ENCODE data around the gene LAPTM5. TPM values are rescaled to one million over a fixed set of nuclear protein-coding genes. Genes with fewer than 3 reads are reported as not detected.

LAPTM5 gene
- total and polyA plus RNA-seq, 2 of the 13 experiments (the other 11 are each of a cell fraction or from before 2014, with no cell fraction given) = 0.41 to 0.86 TPM

DNA sequence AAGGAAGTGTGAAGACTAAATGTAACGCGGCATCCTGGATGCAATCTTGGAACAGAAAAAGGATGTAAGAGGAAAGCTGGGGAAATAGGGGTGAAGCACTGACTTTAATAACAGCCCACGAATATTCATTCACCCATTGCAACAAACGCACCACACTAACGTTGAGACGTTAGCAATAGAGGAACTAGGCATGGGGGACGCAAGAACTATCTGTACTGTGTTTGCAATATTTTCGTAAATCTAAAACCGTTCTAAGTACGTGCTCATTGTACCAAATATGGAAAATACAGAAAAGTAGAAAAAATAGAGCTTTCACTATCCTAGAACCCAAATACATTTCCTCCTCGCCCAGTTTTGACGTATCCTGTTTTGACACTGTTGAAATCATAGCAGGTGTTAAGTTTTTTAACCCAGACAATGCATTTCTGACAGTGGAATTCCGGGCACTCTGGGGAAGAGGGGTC, 3.9 kb downstream of the LAPTM5 start:
- DNase-seq (ENCODE audit: low spot score) = no peak
- Histone ChIP-seq H4K20me1 (ENCODE audit: insufficient read depth, low read length) (no peaks in the 10 kb centered on the region), H3K36me3 (replicated peaks in 1 of 2; ENCODE audit: control insufficient read depth in 1 of 2, insufficient read depth in 2 of 2, low read length in 2 of 2) (no peaks in the 10 kb centered on the region), H3K79me2 (ENCODE audit: insufficient read depth, low read length) (no peaks in the 10 kb centered on the region), H2AFZ (ENCODE audit: low read length) (no peak overlapping the region), H3K9me3 (ENCODE audit: low read length) (no peaks in the 10 kb centered on the region), H3K4me2 (ENCODE audit: low read depth, low read length) (no peak overlapping the region), H3K27me3 (ENCODE audit: control insufficient read depth in 1 of 2, insufficient read depth in 2 of 2, low read length in 2 of 2) (0 out of 5 replicates have a peak, but pooled peaks cover 0 to 14% of the 10 kb centered on the region in 2 experiments), H3K4me1 (ENCODE audit: insufficient read depth, low read length) (peaks cover 28% of the 10 kb centered on the region), H3K4me3 (replicated peaks in 1 of 3; ENCODE audit: insufficient read depth in 1 of 3, low read depth in 2 of 3, low read length in 3 of 3) (no peak overlapping the region), H3K27ac (ENCODE audit: extremely low read length, insufficient read depth, low read length) (no peak overlapping the region), H3K9ac (ENCODE audit: insufficient read depth, low read depth, low read length) (no peak overlapping the region)
- intact Hi-C loops (cut with micrococcal nuclease; ENCODE audit: unreplicated experiment) = no loop called here
- ChIA-PET CTCF (ENCODE audit: low intra/inter-chr PET ratio, low total read pairs) (no interaction called here), POLR2A (no interaction called here)
- no peak for FAIRE-seq
- TF ChIP-seq CREM (IDR thresholded peaks at IDR 0.05) = no peak
- no peak for TF ChIP-seq CREM (CRISPR knock-in tag; IDR thresholded peaks at IDR 0.05)
- no peak for TF ChIP-seq ZNF616 (CRISPR knock-in tag; IDR thresholded peaks at IDR 0.05; ENCODE audit: low read depth)
- TF ChIP-seq HMGA1 (CRISPR knock-in tag; conservative IDR thresholded peaks at IDR 0.05) = no peak
- no peak for TF ChIP-seq CENPX (CRISPR knock-in tag; IDR thresholded peaks at IDR 0.05)
- TF ChIP-seq ZNF274 (CRISPR knock-in tag; IDR thresholded peaks at IDR 0.05) = no peak
- no peak for TF ChIP-seq SMAD3 (CRISPR knock-in tag; IDR thresholded peaks at IDR 0.05)
- TF ChIP-seq ZNF484 (CRISPR knock-in tag; IDR thresholded peaks at IDR 0.05; ENCODE audit: borderline replicate concordance, low read depth) = no peak
- TF ChIP-seq, protein P1, sequence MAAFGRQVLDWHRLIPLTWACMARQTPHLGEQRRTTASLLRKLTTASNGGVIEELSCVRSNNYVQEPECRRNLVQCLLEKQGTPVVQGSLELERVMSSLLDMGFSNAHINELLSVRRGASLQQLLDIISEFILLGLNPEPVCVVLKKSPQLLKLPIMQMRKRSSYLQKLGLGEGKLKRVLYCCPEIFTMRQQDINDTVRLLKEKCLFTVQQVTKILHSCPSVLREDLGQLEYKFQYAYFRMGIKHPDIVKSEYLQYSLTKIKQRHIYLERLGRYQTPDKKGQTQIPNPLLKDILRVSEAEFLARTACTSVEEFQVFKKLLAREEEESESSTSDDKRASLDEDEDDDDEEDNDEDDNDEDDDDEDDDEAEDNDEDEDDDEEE (CRISPR knock-in tag; IDR thresholded peaks at IDR 0.05) = no peak
- TF ChIP-seq ZNF235 (CRISPR knock-in tag; IDR thresholded peaks at IDR 0.05; ENCODE audit: borderline replicate concordance) = no peak
- TF ChIP-seq CHD4 (IDR thresholded peaks at IDR 0.05; ENCODE audit: borderline replicate concordance, low read length) = no peak
- no peak for TF ChIP-seq MTA3 (CRISPR knock-in tag; IDR thresholded peaks at IDR 0.05)
- no peak for TF ChIP-seq NRL (CRISPR knock-in tag; IDR thresholded peaks at IDR 0.05; ENCODE audit: borderline replicate concordance)
- TF ChIP-seq, protein P2, sequence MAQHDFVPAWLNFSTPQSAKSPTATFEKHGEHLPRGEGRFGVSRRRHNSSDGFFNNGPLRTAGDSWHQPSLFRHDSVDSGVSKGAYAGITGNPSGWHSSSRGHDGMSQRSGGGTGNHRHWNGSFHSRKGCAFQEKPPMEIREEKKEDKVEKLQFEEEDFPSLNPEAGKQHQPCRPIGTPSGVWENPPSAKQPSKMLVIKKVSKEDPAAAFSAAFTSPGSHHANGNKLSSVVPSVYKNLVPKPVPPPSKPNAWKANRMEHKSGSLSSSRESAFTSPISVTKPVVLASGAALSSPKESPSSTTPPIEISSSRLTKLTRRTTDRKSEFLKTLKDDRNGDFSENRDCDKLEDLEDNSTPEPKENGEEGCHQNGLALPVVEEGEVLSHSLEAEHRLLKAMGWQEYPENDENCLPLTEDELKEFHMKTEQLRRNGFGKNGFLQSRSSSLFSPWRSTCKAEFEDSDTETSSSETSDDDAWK (CRISPR knock-in tag; IDR thresholded peaks at IDR 0.05) = no peak
- TF ChIP-seq PTBP1 (IDR thresholded peaks at IDR 0.05; ENCODE audit: low read depth, low read length, poor library complexity, severe bottlenecking) = no peak
- TF ChIP-seq ZNF44 (CRISPR knock-in tag; IDR thresholded peaks at IDR 0.05) = no peak
- no peak for TF ChIP-seq ZNF207 (IDR thresholded peaks at IDR 0.05; ENCODE audit: borderline replicate concordance)
- TF ChIP-seq ZNF747 (CRISPR knock-in tag; IDR thresholded peaks at IDR 0.05; ENCODE audit: borderline replicate concordance) = no peak
- TF ChIP-seq, protein P3, sequence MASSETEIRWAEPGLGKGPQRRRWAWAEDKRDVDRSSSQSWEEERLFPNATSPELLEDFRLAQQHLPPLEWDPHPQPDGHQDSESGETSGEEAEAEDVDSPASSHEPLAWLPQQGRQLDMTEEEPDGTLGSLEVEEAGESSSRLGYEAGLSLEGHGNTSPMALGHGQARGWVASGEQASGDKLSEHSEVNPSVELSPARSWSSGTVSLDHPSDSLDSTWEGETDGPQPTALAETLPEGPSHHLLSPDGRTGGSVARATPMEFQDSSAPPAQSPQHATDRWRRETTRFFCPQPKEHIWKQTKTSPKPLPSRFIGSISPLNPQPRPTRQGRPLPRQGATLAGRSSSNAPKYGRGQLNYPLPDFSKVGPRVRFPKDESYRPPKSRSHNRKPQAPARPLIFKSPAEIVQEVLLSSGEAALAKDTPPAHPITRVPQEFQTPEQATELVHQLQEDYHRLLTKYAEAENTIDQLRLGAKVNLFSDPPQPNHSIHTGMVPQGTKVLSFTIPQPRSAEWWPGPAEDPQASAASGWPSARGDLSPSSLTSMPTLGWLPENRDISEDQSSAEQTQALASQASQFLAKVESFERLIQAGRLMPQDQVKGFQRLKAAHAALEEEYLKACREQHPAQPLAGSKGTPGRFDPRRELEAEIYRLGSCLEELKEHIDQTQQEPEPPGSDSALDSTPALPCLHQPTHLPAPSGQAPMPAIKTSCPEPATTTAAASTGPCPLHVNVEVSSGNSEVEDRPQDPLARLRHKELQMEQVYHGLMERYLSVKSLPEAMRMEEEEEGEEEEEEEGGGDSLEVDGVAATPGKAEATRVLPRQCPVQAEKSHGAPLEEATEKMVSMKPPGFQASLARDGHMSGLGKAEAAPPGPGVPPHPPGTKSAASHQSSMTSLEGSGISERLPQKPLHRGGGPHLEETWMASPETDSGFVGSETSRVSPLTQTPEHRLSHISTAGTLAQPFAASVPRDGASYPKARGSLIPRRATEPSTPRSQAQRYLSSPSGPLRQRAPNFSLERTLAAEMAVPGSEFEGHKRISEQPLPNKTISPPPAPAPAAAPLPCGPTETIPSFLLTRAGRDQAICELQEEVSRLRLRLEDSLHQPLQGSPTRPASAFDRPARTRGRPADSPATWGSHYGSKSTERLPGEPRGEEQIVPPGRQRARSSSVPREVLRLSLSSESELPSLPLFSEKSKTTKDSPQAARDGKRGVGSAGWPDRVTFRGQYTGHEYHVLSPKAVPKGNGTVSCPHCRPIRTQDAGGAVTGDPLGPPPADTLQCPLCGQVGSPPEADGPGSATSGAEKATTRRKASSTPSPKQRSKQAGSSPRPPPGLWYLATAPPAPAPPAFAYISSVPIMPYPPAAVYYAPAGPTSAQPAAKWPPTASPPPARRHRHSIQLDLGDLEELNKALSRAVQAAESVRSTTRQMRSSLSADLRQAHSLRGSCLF (CRISPR knock-in tag; IDR thresholded peaks at IDR 0.05; ENCODE audit: borderline replicate concordance) = no peak
- no peak for TF ChIP-seq ZNF567 (CRISPR knock-in tag; IDR thresholded peaks at IDR 0.05; ENCODE audit: borderline replicate concordance)
- no peak for ATAC-seq
- in situ Hi-C loops (cut with HindIII; ENCODE audit: extremely low pct_ligation_motif_present, low pct_unique_long_range_greater_than_20kb) = no loop called here
- 62% methylated on average over 13 of the region's 13 CpGs for WGBS (ENCODE audit: low lambda C conversion rate)
- BruUV-seq (replicated peaks) = no TSS peak

All from HepG2 (cell line).